SU-DHL-6 (cell line): ENCODE data around the gene PIF1.

Experiments used
- EZH2phosphoT487 ChIP-seq: fragments of 200-600 bp; sonication (generic), shearing (Covaris generic); conservative IDR thresholded peaks from 2 replicates; pipeline ENCODE4 v1.6.1; 2018; ENCODE audit warnings: mild to moderate bottlenecking, antibody characterized with exemption, low read length, moderate library complexity, mixed read lengths
- TF ChIP-seq, protein P1 (sequence below): fragments of 200-600 bp; sonication (generic); IDR thresholded peaks from one replicate; pipeline ENCODE4 v1.5.1; 2017; ENCODE audit warnings: antibody characterized with exemption, mild to moderate bottlenecking, low read length, moderate library complexity; ENCODE audit not compliant: insufficient read depth, poor library complexity, severe bottlenecking

DNA sequence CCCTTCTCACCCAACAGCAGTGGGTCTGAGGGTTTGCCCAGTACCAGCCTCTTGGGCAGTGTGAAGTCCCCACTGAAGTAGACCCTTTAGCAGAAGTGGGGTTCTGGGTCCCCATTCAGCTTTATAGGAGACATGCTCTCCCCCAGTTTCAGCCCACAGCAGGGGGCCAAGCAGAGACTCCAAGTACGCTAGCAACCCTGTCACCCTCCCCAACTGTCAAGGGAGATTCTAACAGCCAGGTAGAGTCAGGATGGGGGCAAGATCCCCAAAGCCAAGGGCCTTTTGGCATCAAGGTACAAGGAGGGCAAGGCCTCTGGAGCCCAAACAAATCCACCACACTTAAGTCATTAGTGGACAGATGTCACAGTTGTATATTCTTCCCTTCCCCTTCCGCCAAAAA is 51.8 kb downstream of the PIF1 start:
- TF ChIP-seq, protein P1, sequence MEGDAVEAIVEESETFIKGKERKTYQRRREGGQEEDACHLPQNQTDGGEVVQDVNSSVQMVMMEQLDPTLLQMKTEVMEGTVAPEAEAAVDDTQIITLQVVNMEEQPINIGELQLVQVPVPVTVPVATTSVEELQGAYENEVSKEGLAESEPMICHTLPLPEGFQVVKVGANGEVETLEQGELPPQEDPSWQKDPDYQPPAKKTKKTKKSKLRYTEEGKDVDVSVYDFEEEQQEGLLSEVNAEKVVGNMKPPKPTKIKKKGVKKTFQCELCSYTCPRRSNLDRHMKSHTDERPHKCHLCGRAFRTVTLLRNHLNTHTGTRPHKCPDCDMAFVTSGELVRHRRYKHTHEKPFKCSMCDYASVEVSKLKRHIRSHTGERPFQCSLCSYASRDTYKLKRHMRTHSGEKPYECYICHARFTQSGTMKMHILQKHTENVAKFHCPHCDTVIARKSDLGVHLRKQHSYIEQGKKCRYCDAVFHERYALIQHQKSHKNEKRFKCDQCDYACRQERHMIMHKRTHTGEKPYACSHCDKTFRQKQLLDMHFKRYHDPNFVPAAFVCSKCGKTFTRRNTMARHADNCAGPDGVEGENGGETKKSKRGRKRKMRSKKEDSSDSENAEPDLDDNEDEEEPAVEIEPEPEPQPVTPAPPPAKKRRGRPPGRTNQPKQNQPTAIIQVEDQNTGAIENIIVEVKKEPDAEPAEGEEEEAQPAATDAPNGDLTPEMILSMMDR: no peak
- TF ChIP-seq EZH2phosphoT487: no peak
